ENCODE measurements around the gene MAPK8IP2. TPM values are rescaled to one million over a fixed set of nuclear protein-coding genes. Genes with fewer than 3 reads are reported as not detected.

MAPK8IP2 gene
- total and polyA plus RNA-seq, 2 of the 13 experiments (the other 11 are each of a cell fraction or from before 2014, with no cell fraction given), result 1.3 to 2.6 TPM

DNA sequence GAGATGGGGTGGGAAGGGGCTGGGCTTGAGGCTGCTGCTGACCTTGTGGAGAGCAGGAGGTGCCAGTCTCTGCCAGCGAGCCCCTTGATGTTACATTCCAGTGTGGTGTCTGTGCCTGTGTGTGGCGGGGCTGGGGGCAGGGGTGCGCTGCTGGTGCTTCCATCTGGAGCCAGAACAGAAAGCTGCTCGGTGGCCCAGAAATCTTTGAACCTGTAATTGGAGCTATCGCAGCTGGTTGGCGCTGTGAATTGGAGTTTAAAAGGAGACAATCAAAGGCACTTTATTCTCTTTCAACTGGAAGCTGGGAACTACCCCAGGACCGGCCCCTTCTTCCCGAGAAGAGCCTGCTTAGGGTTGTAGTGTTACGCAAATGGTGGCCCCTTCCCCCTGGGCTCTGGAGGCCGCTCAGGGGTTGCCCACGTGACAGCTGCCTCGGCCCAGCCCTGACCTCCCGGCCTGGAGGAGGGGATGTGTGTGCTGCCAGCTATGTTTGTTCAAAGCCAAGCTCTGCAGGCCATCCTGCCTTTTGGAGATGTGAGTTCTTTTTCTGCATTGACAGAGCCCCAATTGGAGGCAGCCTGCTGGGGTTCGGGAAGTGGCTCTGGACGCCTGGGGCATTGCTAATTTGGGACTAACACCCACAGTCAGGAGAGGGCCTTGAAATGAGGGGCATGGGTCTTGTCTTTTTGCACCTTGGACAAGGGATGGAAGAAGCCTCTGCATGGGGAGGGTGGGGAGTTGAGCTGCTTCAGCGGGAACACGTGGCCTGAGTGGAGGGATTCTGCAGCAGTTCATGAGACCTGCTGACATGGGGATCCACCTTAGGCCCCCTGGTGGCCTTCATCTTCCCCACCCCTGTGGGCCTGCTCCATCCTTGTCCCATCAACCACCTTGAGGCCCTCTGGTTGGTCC, 41.4 kb downstream of the MAPK8IP2 start (continued):
- TF ChIP-seq HDAC1 (CRISPR knock-in tag; IDR thresholded peaks at IDR 0.05) (peak; percentile 97), ZNF354B (CRISPR knock-in tag; IDR thresholded peaks at IDR 0.05) (no peak), SOX13 (IDR thresholded peaks at IDR 0.05) (no peak; the same call in 1 of the 2 replicates), SOX13 (CRISPR knock-in tag; conservative IDR thresholded peaks at IDR 0.05 in 1 of 2, IDR thresholded peaks at IDR 0.05 in 1 of 2) (peak in 1 of 2 experiments; percentile 70; a peak in 1 of 4 replicates), ZNF3 (CRISPR knock-in tag; IDR thresholded peaks at IDR 0.05) (no peak), YY1 (IDR thresholded peaks at IDR 0.05; ENCODE audit: insufficient read depth, insufficient replicate concordance, low read depth, low read length) (peak; percentile 30), TCF7L2 (IDR thresholded peaks at IDR 0.05; ENCODE audit: low read depth, low read length) (no peak), TEAD3 (CRISPR knock-in tag; optimal IDR thresholded peaks at IDR 0.05; ENCODE audit: borderline replicate concordance) (peak; percentile 7), ZNF7 (CRISPR knock-in tag; IDR thresholded peaks at IDR 0.05) (no peak), ZNF879 (CRISPR knock-in tag; IDR thresholded peaks at IDR 0.05) (peak; percentile 40; the same call in 1 of the 2 replicates), GABPB1 (CRISPR knock-in tag; IDR thresholded peaks at IDR 0.05) (peak; percentile 67), ZFP36L1 (CRISPR knock-in tag; IDR thresholded peaks at IDR 0.05) (no peak), ZFAT (CRISPR knock-in tag; conservative IDR thresholded peaks at IDR 0.05) (no peak), ZNF251 (CRISPR knock-in tag; IDR thresholded peaks at IDR 0.05) (no peak), ARHGAP35 (CRISPR knock-in tag; IDR thresholded peaks at IDR 0.05; ENCODE audit: borderline replicate concordance) (0 out of 2 replicates have a peak, but pooled peaks have one; percentile 10), DNMT3B (CRISPR knock-in tag; conservative IDR thresholded peaks at IDR 0.05) (no peak), ARNT (IDR thresholded peaks at IDR 0.05) (no peak), CENPT (CRISPR knock-in tag; IDR thresholded peaks at IDR 0.05; ENCODE audit: low read depth) (no peak), ATF4 (CRISPR knock-in tag; IDR thresholded peaks at IDR 0.05) (no peak), FOXA3 (CRISPR knock-in tag; IDR thresholded peaks at IDR 0.05) (peak; percentile 57), ZNF816 (CRISPR knock-in tag; IDR thresholded peaks at IDR 0.05; ENCODE audit: borderline replicate concordance) (0 out of 2 replicates have a peak, but pooled peaks have one; percentile 49), ZNF264 (CRISPR knock-in tag; IDR thresholded peaks at IDR 0.05) (peak; percentile 86), MEIS2 (CRISPR knock-in tag; IDR thresholded peaks at IDR 0.05) (0 out of 2 replicates have a peak, but pooled peaks have one; percentile 18), SMARCE1 (IDR thresholded peaks at IDR 0.05; ENCODE audit: borderline replicate concordance) (no peak)
- TF ChIP-seq, protein P1, sequence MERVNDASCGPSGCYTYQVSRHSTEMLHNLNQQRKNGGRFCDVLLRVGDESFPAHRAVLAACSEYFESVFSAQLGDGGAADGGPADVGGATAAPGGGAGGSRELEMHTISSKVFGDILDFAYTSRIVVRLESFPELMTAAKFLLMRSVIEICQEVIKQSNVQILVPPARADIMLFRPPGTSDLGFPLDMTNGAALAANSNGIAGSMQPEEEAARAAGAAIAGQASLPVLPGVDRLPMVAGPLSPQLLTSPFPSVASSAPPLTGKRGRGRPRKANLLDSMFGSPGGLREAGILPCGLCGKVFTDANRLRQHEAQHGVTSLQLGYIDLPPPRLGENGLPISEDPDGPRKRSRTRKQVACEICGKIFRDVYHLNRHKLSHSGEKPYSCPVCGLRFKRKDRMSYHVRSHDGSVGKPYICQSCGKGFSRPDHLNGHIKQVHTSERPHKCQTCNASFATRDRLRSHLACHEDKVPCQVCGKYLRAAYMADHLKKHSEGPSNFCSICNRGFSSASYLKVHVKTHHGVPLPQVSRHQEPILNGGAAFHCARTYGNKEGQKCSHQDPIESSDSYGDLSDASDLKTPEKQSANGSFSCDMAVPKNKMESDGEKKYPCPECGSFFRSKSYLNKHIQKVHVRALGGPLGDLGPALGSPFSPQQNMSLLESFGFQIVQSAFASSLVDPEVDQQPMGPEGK (CRISPR knock-in tag; IDR thresholded peaks at IDR 0.05), result peak; percentile 83
- TF ChIP-seq, protein P2, sequence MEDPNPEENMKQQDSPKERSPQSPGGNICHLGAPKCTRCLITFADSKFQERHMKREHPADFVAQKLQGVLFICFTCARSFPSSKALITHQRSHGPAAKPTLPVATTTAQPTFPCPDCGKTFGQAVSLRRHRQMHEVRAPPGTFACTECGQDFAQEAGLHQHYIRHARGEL (CRISPR knock-in tag; IDR thresholded peaks at IDR 0.05), result no peak
- TF ChIP-seq, protein P3, sequence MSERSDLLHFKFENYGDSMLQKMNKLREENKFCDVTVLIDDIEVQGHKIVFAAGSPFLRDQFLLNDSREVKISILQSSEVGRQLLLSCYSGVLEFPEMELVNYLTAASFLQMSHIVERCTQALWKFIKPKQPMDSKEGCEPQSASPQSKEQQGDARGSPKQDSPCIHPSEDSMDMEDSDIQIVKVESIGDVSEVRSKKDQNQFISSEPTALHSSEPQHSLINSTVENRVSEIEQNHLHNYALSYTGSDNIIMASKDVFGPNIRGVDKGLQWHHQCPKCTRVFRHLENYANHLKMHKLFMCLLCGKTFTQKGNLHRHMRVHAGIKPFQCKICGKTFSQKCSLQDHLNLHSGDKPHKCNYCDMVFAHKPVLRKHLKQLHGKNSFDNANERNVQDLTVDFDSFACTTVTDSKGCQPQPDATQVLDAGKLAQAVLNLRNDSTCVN (CRISPR knock-in tag; IDR thresholded peaks at IDR 0.05; ENCODE audit: borderline replicate concordance), result no peak
